Stimulated activated naive CD8-positive, alpha-beta T cell treated with anti-CD3 and anti-CD28 coated beads, Interleukin-15, amount 100 ng/mL, for 72 hours (primary cell): Measurements from ENCODE around the gene CLDND2.

Experiments used
- ATAC-seq: fragments of 150-1000 bp; cut with Tn5 transposase; 2 replicates; pipeline ENCODE4 v1.10.0; 2021; ENCODE audit warnings: mild to moderate bottlenecking, moderate library complexity
- DNase-seq, 2 donors: peaks; one replicate each; pipeline ENCODE4 v3.0.0; 2021 to 2022
- H3K27ac Mint-ChIP-seq, 2 donors: one replicate each; pipeline ENCODE4 v1.8.0; 2022; ENCODE audit warnings: mild to moderate bottlenecking in 2 of 2, mixed read lengths in 2 of 2, moderate library complexity in 2 of 2
- H3K27me3 Mint-ChIP-seq: one replicate; pipeline ENCODE4 v1.8.0; 2022; ENCODE audit warnings: mixed read lengths
- H3K4me1 Mint-ChIP-seq: one replicate; pipeline ENCODE4 v1.8.0; 2022; ENCODE audit warnings: mild to moderate bottlenecking, mixed read lengths
- H3K4me3 Mint-ChIP-seq, 2 donors: one replicate each; pipeline ENCODE4 v1.8.0; 2022; ENCODE audit warnings: mild to moderate bottlenecking in 2 of 2, mixed read lengths in 2 of 2, moderate library complexity in 1 of 2
- H3K9me3 Mint-ChIP-seq, 2 donors: one replicate each; pipeline ENCODE4 v1.8.0; 2022; ENCODE audit warnings: mixed read lengths in 2 of 2

The CLDND2 gene

GRCh38 chr19:51318687-51319648 lies 49.8 kb downstream of the CLDND2 start:
- no peak overlapping the region for H3K4me3 Mint-ChIP-seq
- ATAC-seq, result no peak
- H3K27me3 Mint-ChIP-seq, result peaks cover 36% of the 10 kb centered on the region
- no peak overlapping the region for H3K27ac Mint-ChIP-seq
- H3K9me3 Mint-ChIP-seq, result peaks cover 4 to 10% of the 10 kb centered on the region in 2 donors
- H3K4me1 Mint-ChIP-seq, result no peaks in the 10 kb centered on the region
- no peak for DNase-seq

- Mint-ChIP-seq H3K27ac (no peak overlapping the region), H3K9me3 (peaks cover 4 to 10% of the 10 kb centered on the region in 2 donors), H3K4me1 (no peaks in the 10 kb centered on the region), H3K27me3 (peaks cover 36% of the 10 kb centered on the region), H3K4me3 (no peak overlapping the region)
- DNase-seq (no peak), ATAC-seq (no peak)
Observed at GRCh38 chr19:51317968-51318367, 50.8 kb downstream of the CLDND2 start.

- ATAC-seq (no peak), DNase-seq (no peak)
- Mint-ChIP-seq H3K4me3 (no peak overlapping the region), H3K4me1 (no peaks in the 10 kb centered on the region), H3K27ac (no peak overlapping the region), H3K27me3 (peaks cover 36% of the 10 kb centered on the region), H3K9me3 (peaks cover 4 to 10% of the 10 kb centered on the region in 2 donors)
Observed at GRCh38 chr19:51317376-51317775, 51.4 kb downstream of the CLDND2 start.
